RPMI7951 (cell line): ENCODE data around the gene CFLAR. TPM values are rescaled to one million over a fixed set of nuclear protein-coding genes. Genes with fewer than 3 reads are reported as not detected.
"Not testable (repeated sequence)": the region's sequence is repeated elsewhere in the genome, so short reads cannot be mapped to it uniquely, and the experiment has no call there.

Source experiments
- DNase-seq: peaks from one replicate; pipeline ENCODE4 v3.0.0-alpha.2; 2012; ENCODE audit warnings: low read depth
- total RNA-seq: library from RNA; depleted of rRNA; stranded (reverse); fragments of >200 nt; shearing (Covaris generic); gene quantifications from 2 replicates; pipeline ENCODE4 v1.2.3, GENCODE V29; 2014

The CFLAR gene
- total RNA-seq, 1 experiment from 2014 or later, result 46.5 TPM

DNA sequence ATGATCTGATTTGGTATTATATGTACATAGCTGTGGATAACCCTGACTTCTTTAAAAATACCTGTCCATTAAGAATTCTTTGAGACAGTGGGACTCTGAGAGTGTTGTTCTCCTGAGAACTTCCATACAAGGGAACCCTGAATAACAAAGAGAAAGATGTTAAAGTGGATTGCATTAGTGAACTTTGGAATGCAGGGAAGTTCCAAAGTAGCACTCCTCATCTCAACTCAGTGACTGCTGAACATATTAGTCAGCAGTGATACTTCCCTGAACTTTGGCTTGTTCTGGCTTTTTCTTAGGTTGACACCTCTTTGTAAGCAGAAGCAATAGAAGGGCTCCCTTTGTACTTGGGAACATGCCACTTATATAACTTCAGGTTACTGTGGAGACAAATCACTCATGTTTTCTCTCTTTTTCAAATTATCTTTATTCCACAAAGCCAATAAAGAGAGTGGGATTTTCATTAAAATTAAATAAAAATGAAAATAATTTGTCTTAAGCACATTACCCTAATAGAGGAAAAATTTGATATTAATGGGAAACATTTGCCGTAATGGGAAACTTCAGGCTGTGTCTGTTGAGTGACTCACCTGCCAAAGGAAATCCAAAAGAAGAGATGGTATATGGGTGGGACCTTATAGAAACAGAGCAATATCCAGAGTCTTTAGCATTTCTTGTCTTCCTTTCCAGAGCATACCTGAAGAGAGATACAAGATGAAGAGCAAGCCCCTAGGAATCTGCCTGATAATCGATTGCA lies 33.3 kb downstream of the CFLAR start:
- peak; percentile 84 for DNase-seq

DNA sequence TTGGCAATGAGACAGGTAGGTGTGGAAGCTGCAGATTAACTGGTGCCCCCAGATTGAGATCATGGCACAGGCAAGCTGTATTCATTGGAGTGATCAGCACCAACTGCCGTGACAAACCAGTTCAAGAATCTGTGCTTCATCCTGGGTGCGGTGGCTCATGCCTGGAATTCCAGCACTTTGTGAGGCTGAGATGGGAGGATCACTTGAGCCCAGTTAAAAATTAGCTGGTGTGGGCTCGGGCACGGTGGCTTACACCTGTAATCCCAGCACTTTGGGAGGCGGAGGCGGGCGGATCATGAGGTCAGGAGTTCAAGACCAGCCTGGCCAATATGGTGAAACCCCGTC lies 33.8 kb downstream of the CFLAR start:
- DNase-seq, result peak; percentile 68

- peak; percentile 46 for DNase-seq
Observed at GRCh38 chr2:201150454-201151020, 34.6 kb downstream of the CFLAR start.

- peak; percentile 86 for DNase-seq
Observed at GRCh38 chr2:201151127-201151981, 35.4 kb downstream of the CFLAR start.

- no peak for DNase-seq
Observed at GRCh38 chr2:201152517-201152916, 36.6 kb downstream of the CFLAR start.

DNA sequence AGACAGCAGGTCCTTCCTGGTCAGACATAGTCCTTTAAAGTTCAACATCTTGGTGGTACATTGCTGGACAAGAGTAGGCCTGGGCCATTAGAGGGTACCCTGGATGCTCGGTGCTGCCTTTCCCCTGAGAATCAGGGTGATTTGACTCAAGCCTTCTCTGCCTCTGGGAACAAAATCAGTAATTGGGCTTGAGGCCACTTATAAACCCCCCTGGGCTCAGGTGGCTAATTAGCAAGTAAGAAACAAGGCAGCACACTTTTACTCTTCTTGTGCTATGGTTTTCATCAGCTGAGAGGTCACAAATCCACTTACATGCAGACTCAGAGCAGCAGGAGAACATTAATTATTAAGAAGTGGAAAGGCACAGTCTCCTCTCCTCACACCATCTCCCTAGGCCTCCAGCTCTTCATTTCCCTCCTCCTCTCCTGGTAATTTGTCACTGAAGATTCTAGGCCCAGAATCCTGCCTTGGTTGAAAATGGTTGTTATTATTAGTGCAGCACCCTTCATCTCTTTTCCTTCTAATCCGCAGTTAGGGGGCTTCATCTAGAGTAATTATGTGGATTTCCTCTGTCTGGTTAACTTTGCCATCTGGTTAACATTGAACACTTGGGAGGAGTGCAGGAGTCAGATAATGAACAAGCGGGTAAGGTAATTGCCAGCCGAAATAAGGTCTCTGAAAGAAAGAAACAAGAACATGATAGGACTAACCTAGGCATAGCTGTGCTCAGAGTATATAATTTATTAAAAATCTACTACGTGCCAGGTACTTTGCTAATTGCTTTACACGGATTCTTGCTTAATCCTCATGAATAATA lies 37.2 kb downstream of the CFLAR start:
- no peak for DNase-seq

DNA sequence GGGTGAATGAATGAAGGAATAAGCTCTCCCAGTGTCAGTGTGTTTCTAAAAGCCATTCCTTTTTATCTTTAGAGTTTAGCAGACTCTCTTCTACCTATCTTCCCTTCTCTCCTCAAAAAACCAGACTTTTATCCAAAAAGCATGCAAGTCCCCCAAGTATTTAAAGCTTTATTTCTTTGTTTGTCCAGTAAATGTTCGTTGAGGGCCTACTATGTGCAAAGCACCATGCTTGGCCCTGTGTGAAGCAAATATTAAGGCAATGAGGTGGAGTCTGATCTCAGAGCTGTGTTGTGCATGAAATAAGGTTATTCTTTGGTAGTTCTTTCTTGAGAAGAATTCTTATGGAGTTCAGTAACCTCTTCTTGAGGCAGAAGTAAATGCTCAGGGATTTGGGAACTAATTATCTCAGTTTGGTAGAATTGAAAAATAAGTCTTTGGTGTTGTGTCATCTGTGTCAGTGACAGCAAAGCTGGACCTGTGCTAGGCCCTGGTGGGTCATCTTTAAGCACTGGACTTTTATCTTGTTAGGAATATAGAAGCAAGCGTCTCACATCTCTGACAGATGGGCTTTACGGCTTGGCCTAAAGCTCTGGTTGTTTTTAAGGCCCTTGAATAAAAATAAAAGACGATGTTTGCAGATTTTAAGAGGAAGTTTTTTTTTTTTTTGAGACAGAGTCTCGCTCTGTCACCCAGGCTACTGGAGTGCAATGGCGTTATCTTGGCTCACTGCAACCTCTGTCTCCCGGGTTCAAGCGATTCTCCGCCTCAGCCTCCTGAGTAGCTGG lies 38.8 kb downstream of the CFLAR start:
- no peak for DNase-seq

GRCh38 chr2:201156036-201156435 lies 40.1 kb downstream of the CFLAR start:
- DNase-seq, result no peak

DNA sequence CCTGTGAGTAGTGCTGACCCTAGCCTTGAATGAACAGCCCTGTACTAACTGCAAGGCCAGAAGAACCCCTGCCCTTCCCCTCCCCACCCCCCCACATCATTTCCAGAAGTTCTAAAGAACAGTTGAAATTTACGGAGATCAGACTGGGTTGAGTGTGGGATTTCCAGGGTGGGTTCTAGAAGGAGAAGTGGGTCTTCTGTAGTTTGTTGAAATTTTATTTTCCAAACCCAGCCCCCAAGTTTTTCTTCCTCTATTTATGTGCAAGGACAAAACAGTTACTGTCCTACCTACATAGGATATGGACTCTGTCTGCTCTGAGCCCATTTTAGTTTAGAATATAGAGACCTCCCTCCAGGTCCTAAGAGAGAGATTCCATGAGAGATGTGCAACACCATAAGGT lies 40.7 kb downstream of the CFLAR start:
- no peak for DNase-seq

DNA sequence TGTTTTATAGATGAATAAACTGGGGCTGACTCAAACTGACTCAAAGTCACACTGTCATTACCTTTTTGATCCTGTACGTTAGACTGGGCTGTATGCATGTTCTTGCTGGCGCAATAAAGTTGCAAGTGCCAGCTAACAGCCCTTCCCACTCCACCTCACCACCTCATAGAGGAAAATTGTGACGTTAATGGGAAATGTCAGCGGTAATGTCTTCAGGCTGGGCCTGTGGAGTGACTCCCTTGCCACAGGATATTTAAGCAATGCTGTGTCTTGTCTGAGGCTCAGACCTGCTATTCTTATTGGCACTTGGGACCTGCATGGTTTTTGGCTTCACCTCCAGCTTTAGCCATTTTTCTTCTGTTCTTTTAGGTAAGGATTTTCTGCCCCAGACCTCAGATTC lies 41.7 kb downstream of the CFLAR start:
- DNase-seq, result no peak

- peak; percentile 78 for DNase-seq
Observed at GRCh38 chr2:201158111-201158929, 42.4 kb downstream of the CFLAR start.

DNA sequence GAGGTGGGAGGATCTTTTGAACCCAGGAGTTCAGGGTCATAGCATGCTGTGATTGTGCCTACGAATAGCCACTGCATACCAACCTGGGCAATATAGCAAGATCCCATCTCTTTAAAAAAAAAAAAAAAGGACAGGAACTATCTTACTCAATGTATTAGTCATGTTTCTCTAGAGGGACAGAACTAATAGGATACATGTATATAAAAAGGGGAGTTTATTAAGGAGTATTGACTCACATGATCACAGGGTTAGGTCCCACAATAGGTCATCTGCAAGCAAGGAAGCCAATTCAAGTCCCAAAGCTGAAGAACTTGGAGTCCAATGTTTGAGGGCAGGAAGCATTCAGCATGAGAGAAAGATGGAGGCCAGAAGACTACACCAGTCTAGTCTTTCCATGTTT lies 48.2 kb downstream of the CFLAR start:
- DNase-seq, result no peak

DNA sequence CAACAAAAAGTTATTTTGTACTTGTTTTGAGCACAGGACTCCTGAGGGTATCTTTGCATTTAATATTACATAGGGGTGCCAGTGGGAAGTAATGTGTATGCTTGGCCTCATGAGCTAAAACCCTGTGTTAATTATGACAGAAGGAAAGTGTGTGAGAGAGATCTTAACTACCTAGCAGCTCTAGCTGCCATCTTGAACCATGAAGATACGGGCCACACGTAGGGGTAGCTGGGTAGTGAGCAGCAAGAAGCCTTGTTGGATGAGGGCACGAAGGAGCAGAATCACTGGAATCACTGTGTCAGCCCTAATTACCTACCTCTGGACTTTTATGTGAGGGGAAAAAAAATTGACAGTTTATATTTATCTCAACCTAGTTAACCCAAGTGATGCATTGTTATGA lies 51.6 kb downstream of the CFLAR start:
- DNase-seq, result no peak

DNA sequence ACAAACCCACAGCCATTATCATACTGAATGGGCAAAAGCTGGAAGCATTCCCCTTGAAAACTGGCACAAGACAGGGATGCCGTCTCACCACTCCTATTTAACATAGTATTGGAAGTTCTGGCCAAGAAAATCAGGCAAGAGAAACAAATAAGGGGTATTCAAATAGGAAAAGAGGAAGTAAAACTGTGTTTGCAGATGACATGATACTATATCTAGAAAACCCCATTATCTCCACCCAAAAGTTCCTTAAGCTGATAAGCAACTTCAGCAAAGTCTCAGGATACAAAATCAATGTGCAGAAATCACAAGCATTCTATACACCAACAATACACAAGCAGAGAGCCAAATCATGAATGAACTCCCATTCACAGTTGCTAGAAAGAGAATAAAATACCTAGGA lies 52.5 kb downstream of the CFLAR start:
- DNase-seq, result not testable (repeated sequence)

GRCh38 chr2:201171259-201171814 lies 55.4 kb downstream of the CFLAR start:
- DNase-seq, result no peak

DNA sequence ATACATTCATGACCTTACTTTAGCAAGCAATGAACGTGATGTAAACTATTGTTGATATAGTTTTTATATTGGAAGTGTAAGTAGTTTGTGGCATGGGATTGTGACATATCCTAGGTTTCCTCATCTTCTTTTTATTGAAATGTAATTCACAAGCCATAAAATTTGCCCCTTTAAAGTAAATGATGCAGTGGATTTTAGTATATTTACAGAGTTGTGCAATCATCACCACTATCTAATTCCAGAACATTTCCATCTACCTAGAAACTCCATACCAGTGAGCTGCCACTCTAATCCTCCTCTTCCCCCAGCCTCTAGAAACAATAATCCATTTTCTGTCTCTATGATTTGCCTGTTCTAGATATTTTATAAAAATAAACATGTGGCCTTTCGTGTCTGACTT lies 56.3 kb downstream of the CFLAR start:
- DNase-seq, result no peak

DNA sequence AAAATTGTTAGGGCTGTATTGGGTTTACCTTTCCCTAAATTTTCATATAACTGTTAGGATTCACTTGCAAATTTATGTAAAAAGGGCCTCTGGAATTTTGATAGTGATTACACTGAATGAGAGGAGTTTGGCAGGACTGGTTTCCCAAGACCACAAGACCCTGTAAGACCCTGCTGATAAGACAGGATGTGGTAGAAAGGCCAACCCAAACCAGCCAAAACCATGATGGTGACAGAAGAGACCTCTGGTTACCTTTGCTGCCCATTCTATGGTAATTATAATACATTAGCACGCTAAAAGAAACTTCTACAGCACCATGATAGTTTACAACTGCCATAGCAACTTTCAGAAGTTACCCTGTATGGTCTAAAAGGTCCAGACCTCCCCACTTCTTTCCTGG lies 58.7 kb downstream of the CFLAR start:
- no peak for DNase-seq

DNA sequence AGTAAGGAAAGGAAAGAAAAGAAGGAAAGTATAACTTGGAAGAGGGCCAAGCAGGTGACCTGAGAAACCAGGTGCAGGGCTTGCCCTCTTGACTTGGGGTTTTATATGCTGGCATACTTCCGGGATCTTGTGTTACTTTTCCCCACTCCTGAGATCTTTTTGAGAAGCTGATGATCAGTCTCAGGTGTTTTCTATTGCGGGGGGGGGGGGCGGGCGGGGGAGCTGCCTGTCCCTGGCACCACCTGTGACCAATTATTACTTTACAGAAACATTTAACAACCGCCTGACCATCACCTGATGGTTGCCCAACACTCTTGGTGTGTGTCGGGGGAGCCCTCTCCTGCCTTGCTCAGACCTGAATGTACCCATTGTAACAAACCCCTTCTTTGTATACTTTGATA lies 60.1 kb downstream of the CFLAR start:
- DNase-seq, result no peak

DNA sequence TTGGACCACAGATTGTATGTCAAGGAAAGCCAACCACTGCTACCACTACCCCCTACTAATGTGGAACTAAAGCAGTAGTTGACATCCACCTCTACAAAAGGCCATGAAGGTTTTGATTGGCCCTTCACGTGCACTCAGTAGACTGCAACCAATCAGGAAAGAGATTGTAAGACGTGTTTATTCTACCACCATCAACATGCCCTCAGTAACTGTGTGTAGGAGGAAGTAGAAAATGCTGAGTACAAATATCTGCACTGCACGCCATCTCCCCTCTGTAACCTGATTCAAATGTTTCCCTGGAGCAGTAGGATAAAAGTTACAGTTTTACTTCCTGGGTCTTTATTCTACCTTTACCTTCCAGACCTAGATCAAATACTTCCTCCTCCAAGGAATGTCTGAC lies 64.0 kb downstream of the CFLAR start:
- DNase-seq, result peak; percentile 44
